ENCODE measurements around the gene RWDD4.

Gene RWDD4

GRCh38 chr4:183659029-183659871, at the start of gene RWDD4, which contains the start of gene TRAPPC11:
TSS of gene RWDD4 (minus strand) at chr4:183659185. CDS start at chr4:183658952, 233 bp downstream.
TSS of gene TRAPPC11 (plus strand) at chr4:183659293. CDS start at chr4:183663868, 4,575 bp downstream.
- DNase-seq (ENCODE audit: low read depth in 2 of 2), result peak; percentile 90 to 92

GRCh38 chr4:183702492-183702891, 43.5 kb upstream of the RWDD4 start:
- no peak for DNase-seq (ENCODE audit: low read depth in 2 of 2)

- no peak for DNase-seq (ENCODE audit: low read depth in 2 of 2)
Observed at GRCh38 chr4:183700407-183700806, 41.4 kb upstream of the RWDD4 start.

- no peak for DNase-seq (ENCODE audit: low read depth in 2 of 2)
Observed at GRCh38 chr4:183698909-183699308, 39.9 kb upstream of the RWDD4 start.

GRCh38 chr4:183691897-183692296, 32.9 kb upstream of the RWDD4 start:
- no peak for DNase-seq (ENCODE audit: low read depth in 2 of 2)

- DNase-seq (ENCODE audit: low read depth in 2 of 2), result no peak
Observed at GRCh38 chr4:183691006-183691405, 32.0 kb upstream of the RWDD4 start.

GRCh38 chr4:183688216-183688615, 29.2 kb upstream of the RWDD4 start:
- DNase-seq (ENCODE audit: low read depth in 2 of 2), result no peak

- no peak for DNase-seq (ENCODE audit: low read depth in 2 of 2)
Observed at GRCh38 chr4:183686461-183686860, 27.5 kb upstream of the RWDD4 start.

- DNase-seq (ENCODE audit: low read depth in 2 of 2), result no peak
Observed at GRCh38 chr4:183681119-183681518, 22.1 kb upstream of the RWDD4 start.

- DNase-seq (ENCODE audit: low read depth in 2 of 2), result no peak
Observed at GRCh38 chr4:183675625-183676024, 16.6 kb upstream of the RWDD4 start.

GRCh38 chr4:183674153-183674552, 15.2 kb upstream of the RWDD4 start:
- DNase-seq (ENCODE audit: low read depth in 2 of 2), result no peak

- no peak for DNase-seq (ENCODE audit: low read depth in 2 of 2)
Observed at GRCh38 chr4:183670960-183671555, 12.1 kb upstream of the RWDD4 start.

- DNase-seq (ENCODE audit: low read depth in 2 of 2), result no peak
Observed at GRCh38 chr4:183670251-183670650, 11.3 kb upstream of the RWDD4 start.

GRCh38 chr4:183666088-183666487, 7.1 kb upstream of the RWDD4 start:
- DNase-seq (ENCODE audit: low read depth in 2 of 2), result no peak

GRCh38 chr4:183659872-183660242, 872 bp upstream of the RWDD4 start:
- no peak for DNase-seq (ENCODE audit: low read depth in 2 of 2)

- DNase-seq (ENCODE audit: low read depth in 2 of 2), result no peak
Observed at GRCh38 chr4:183658362-183659028, 490 bp downstream of the RWDD4 start.

- no peak for DNase-seq (ENCODE audit: low read depth in 2 of 2)
Observed at GRCh38 chr4:183657564-183657963, 1.4 kb downstream of the RWDD4 start.

- no peak for DNase-seq (ENCODE audit: low read depth in 2 of 2)
Observed at GRCh38 chr4:183645326-183645725, 13.7 kb downstream of the RWDD4 start.

- no peak for DNase-seq (ENCODE audit: low read depth in 2 of 2)
Observed at GRCh38 chr4:183639291-183639690, 19.7 kb downstream of the RWDD4 start.

- DNase-seq (ENCODE audit: low read depth in 2 of 2), result no peak
Observed at GRCh38 chr4:183638436-183638835, 20.5 kb downstream of the RWDD4 start.

GRCh38 chr4:183637461-183637860, 21.5 kb downstream of the RWDD4 start:
- no peak for DNase-seq (ENCODE audit: low read depth in 2 of 2)

GRCh38 chr4:183636923-183637322, 22.1 kb downstream of the RWDD4 start:
- DNase-seq (ENCODE audit: low read depth in 2 of 2), result no peak

GRCh38 chr4:183636503-183636902, 22.5 kb downstream of the RWDD4 start:
- no peak for DNase-seq (ENCODE audit: low read depth in 2 of 2)
